Karpas-422 (cell line): ENCODE data around the gene SCUBE1. TPM values are rescaled to one million over a fixed set of nuclear protein-coding genes. Genes with fewer than 3 reads are reported as not detected.

Source experiments
- DNase-seq: peaks from one replicate; pipeline ENCODE4 v3.0.0-alpha.2; 2015
- H2AFZ ChIP-seq: fragments of 200-600 bp; sonication (generic); 2 replicates; pipeline ENCODE4 v1.6.1; 2014; ENCODE audit warnings: antibody characterized with exemption, low read length, mixed read lengths
- H3K27ac ChIP-seq: fragments of 200-600 bp; sonication (generic); 2 replicates; pipeline ENCODE4 v1.5.1; 2014; ENCODE audit warnings: mild to moderate bottlenecking, low read length, moderate library complexity
- H3K27me3 ChIP-seq: fragments of 200-600 bp; sonication (generic); 2 replicates; pipeline ENCODE4 v1.6.1; 2014; ENCODE audit warnings: low read length, mixed read lengths
- H3K36me3 ChIP-seq: fragments of 200-600 bp; sonication (generic); 2 replicates; pipeline ENCODE4 v1.6.1; 2014; ENCODE audit warnings: low read length, mixed read lengths; ENCODE audit not compliant: insufficient read depth
- H3K4me1 ChIP-seq: fragments of 200-600 bp; sonication (generic); 2 replicates; pipeline ENCODE4 v1.6.1; 2014; ENCODE audit warnings: mild to moderate bottlenecking, low read length, mixed read lengths
- H3K4me2 ChIP-seq: fragments of 200-600 bp; sonication (generic); 2 replicates; pipeline ENCODE4 v1.6.1; 2014; ENCODE audit warnings: low read length, low read depth, mild to moderate bottlenecking; ENCODE audit not compliant: poor library complexity, severe bottlenecking
- H3K4me3 ChIP-seq: fragments of 200-600 bp; sonication (generic); 2 replicates; pipeline ENCODE4 v1.5.1; 2014; ENCODE audit warnings: mild to moderate bottlenecking, antibody characterized with exemption, low read length, mixed read lengths
- H3K79me2 ChIP-seq: fragments of 200-600 bp; sonication (generic); 2 replicates; pipeline ENCODE4 v1.6.1; 2014; ENCODE audit warnings: mild to moderate bottlenecking, low read length, mixed read lengths
- H3K9ac ChIP-seq: fragments of 200-600 bp; sonication (generic); 2 replicates; pipeline ENCODE4 v1.6.0; 2014; ENCODE audit warnings: low read length
- H3K9me2 ChIP-seq: fragments of 200-600 bp; sonication (generic), shearing (Covaris generic); replicated peaks from 2 replicates; pipeline ENCODE4 v1.6.0; 2014; ENCODE audit warnings: mild to moderate bottlenecking, low read length, moderate library complexity; ENCODE audit not compliant: insufficient read depth
- H3K9me3 ChIP-seq: fragments of 300-700, 200-600 bp; sonication (generic); 2 replicates; pipeline ENCODE4 v1.6.1; 2014; ENCODE audit warnings: low read length, mixed read lengths
- H4K20me1 ChIP-seq: fragments of 200-600 bp; sonication (generic); 2 replicates; pipeline ENCODE4 v1.6.1; 2014; ENCODE audit warnings: mild to moderate bottlenecking, antibody characterized with exemption, low read length, low read depth; ENCODE audit not compliant: insufficient read depth
- total RNA-seq: library from RNA; depleted of rRNA; stranded (reverse); fragments of >200 nt; shearing (Covaris generic); gene quantifications from 2 replicates; pipeline ENCODE4 v1.2.3, GENCODE V29; 2014; ENCODE audit warnings: low replicate concordance

The SCUBE1 gene
- total RNA-seq, 1 experiment from 2014 or later, result not detected

- Histone ChIP-seq H3K9ac (no peak overlapping the region), H3K36me3 (no peaks in the 10 kb centered on the region), H4K20me1 (no peaks in the 10 kb centered on the region), H3K79me2 (no peaks in the 10 kb centered on the region), H2AFZ (no peak overlapping the region), H3K27me3 (no peaks in the 10 kb centered on the region), H3K9me2 (no peaks in the 10 kb centered on the region), H3K4me1 (no peaks in the 10 kb centered on the region), H3K4me3 (no peak overlapping the region), H3K9me3 (no peaks in the 10 kb centered on the region), H3K4me2 (no peak overlapping the region), H3K27ac (no peak overlapping the region)
- DNase-seq, result no peak
Measured at GRCh38 chr22:43208703-43209522, 134.3 kb downstream of the SCUBE1 start.

GRCh38 chr22:43207849-43208702, 135.1 kb downstream of the SCUBE1 start:
- Histone ChIP-seq H3K4me1 (no peaks in the 10 kb centered on the region), H3K9ac (no peak overlapping the region), H3K79me2 (no peaks in the 10 kb centered on the region), H3K36me3 (no peaks in the 10 kb centered on the region), H3K4me3 (no peak overlapping the region), H3K27ac (no peak overlapping the region), H3K9me3 (no peaks in the 10 kb centered on the region), H3K4me2 (no peak overlapping the region), H4K20me1 (no peaks in the 10 kb centered on the region), H3K9me2 (no peaks in the 10 kb centered on the region), H2AFZ (no peak overlapping the region), H3K27me3 (no peaks in the 10 kb centered on the region)
- no peak for DNase-seq

GRCh38 chr22:43207386-43207785, 135.8 kb downstream of the SCUBE1 start:
- H2AFZ ChIP-seq, result no peak overlapping the region
- no peaks in the 10 kb centered on the region for H3K9me2 ChIP-seq
- no peak overlapping the region for H3K27ac ChIP-seq
- no peaks in the 10 kb centered on the region for H4K20me1 ChIP-seq
- no peaks in the 10 kb centered on the region for H3K4me1 ChIP-seq
- H3K4me2 ChIP-seq, result no peak overlapping the region
- H3K4me3 ChIP-seq, result no peak overlapping the region
- H3K9ac ChIP-seq, result no peak overlapping the region
- H3K79me2 ChIP-seq, result no peaks in the 10 kb centered on the region
- no peaks in the 10 kb centered on the region for H3K9me3 ChIP-seq
- no peaks in the 10 kb centered on the region for H3K36me3 ChIP-seq
- DNase-seq, result no peak
- no peaks in the 10 kb centered on the region for H3K27me3 ChIP-seq

GRCh38 chr22:43206509-43207161, 136.5 kb downstream of the SCUBE1 start:
- Histone ChIP-seq H3K27ac (no peak overlapping the region), H3K9me2 (no peaks in the 10 kb centered on the region)

GRCh38 chr22:43205748-43206508, 137.2 kb downstream of the SCUBE1 start:
- no peaks in the 10 kb centered on the region for H3K36me3 ChIP-seq
- H3K27ac ChIP-seq, result no peak overlapping the region
- H3K4me1 ChIP-seq, result no peaks in the 10 kb centered on the region
- no peaks in the 10 kb centered on the region for H3K9me2 ChIP-seq
- DNase-seq, result no peak
- H3K79me2 ChIP-seq, result no peaks in the 10 kb centered on the region
- no peaks in the 10 kb centered on the region for H3K27me3 ChIP-seq
- H3K4me3 ChIP-seq, result no peak overlapping the region
- no peak overlapping the region for H2AFZ ChIP-seq
- no peak overlapping the region for H3K9ac ChIP-seq
- H3K4me2 ChIP-seq, result no peak overlapping the region
- H3K9me3 ChIP-seq, result no peaks in the 10 kb centered on the region
- no peaks in the 10 kb centered on the region for H4K20me1 ChIP-seq

More at GRCh38 chr22:43206509-43207161, 136.5 kb downstream of the SCUBE1 start:
- Histone ChIP-seq H3K36me3 (no peaks in the 10 kb centered on the region), H3K4me1 (no peaks in the 10 kb centered on the region), H3K9ac (no peak overlapping the region), H3K79me2 (no peaks in the 10 kb centered on the region), H2AFZ (no peak overlapping the region), H3K9me3 (no peaks in the 10 kb centered on the region), H3K4me3 (no peak overlapping the region), H4K20me1 (no peaks in the 10 kb centered on the region), H3K4me2 (no peak overlapping the region), H3K27me3 (no peaks in the 10 kb centered on the region)
- no peak for DNase-seq

- no peak overlapping the region for H2AFZ ChIP-seq
- H3K9me3 ChIP-seq, result no peaks in the 10 kb centered on the region
- H3K4me3 ChIP-seq, result no peak overlapping the region
- no peaks in the 10 kb centered on the region for H3K79me2 ChIP-seq
- H3K9ac ChIP-seq, result no peak overlapping the region
- H3K4me1 ChIP-seq, result no peaks in the 10 kb centered on the region
- DNase-seq, result no peak
- H3K36me3 ChIP-seq, result no peaks in the 10 kb centered on the region
- no peaks in the 10 kb centered on the region for H3K9me2 ChIP-seq
- no peaks in the 10 kb centered on the region for H3K27me3 ChIP-seq
- no peak overlapping the region for H3K27ac ChIP-seq
- no peak overlapping the region for H3K4me2 ChIP-seq
- H4K20me1 ChIP-seq, result no peaks in the 10 kb centered on the region
Measured at GRCh38 chr22:43205261-43205691, 137.9 kb downstream of the SCUBE1 start.

GRCh38 chr22:43203471-43203981, 139.6 kb downstream of the SCUBE1 start:
- Histone ChIP-seq H2AFZ (no peak overlapping the region), H3K4me1 (no peaks in the 10 kb centered on the region), H3K9me2 (no peaks in the 10 kb centered on the region), H3K4me2 (no peak overlapping the region), H4K20me1 (no peaks in the 10 kb centered on the region), H3K4me3 (no peak overlapping the region), H3K27me3 (no peaks in the 10 kb centered on the region), H3K79me2 (no peaks in the 10 kb centered on the region), H3K36me3 (no peaks in the 10 kb centered on the region), H3K9ac (no peak overlapping the region), H3K9me3 (no peaks in the 10 kb centered on the region), H3K27ac (no peak overlapping the region)
- DNase-seq, result no peak
